Embryonic facial prominence (tissue), 1 donor: ENCODE data around the gene CELF2.

ENCODE experiments used
- DNase-seq: peaks from one replicate; pipeline ENCODE4 v3.0.0-alpha.2; 2016; ENCODE audit errors: extremely low spot score

Gene CELF2

DNA sequence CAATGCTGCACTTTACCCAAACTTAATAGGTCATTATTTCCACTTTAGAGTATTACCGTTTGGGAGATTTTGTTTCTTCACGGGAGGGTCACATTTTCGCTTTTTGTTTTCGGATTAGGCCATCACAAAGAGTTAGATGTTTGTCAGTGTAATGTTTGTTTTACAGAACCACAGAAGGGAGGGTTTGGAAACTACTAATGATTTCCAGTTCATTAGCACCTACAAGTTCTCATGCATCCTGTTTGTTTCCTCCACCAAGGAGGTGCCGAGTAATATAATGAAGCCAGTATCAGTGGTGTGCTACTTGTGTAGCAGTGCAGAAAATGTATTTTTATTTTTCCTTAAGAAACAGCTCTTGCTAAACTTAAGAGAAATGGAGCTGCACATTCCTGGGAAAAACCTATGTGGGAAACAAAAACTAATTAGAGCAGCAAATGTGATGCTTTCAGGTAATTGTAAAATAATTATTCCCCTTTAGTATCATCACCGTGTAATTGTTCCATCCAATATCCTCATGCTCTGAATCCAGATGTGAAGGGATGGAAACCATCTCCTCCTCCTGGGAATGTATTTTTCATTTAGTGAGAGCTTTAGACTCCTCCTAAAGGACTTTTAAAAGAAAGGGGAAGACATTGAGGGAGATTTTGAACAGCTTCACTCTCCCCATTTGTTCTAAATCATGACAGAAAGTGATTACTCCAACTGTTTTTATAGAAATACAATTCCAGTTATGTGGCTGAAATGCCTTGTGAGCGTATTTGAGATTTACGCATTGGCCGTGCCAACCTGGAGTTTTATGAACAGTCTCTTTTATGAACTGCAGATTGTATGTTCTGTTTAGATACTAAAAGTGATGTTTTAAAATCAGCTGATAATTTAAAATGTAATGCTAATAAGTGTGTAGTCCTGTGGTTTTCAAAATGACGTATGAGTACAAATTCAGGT is 5.6 kb downstream of the CELF2 start:
- DNase-seq = no peak

DNA sequence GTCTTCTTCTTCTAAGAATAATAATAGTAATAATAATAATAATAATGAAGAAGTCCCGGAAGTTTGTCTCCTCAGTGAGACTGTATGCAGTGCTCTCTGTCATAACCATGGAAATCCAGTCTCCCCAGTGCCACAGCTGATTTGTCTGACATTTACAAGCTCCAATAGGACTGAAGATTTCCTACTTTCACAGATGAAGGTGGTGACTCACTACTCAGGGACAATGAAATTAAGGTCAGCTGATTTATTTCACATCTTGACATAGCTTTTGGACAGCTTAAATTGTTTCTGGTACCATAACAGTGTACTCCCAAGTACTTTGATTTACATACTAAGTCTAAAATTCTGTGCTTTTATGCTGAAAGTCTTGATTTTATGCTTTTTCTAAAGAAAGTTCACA is 6.9 kb downstream of the CELF2 start:
- no peak for DNase-seq

DNA sequence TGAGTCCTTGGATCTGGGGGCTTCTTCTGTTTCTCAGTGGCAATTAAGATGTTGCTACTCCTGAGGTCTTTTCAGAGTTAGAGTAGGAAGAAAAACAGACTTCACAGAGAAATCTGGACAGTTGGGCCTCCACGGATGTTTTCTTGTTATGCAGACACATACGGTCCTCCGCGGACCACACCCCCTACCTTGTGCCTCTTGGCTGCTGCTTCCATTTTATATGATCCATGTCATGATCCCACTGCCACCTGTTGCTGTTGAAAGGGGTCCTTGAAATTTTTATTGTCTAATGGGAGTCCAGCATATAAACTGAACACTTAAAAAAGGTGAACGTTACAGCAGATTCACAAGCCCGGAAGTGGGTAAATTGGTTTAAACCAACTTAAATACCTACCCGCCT is 8.3 kb downstream of the CELF2 start:
- DNase-seq = no peak

DNA sequence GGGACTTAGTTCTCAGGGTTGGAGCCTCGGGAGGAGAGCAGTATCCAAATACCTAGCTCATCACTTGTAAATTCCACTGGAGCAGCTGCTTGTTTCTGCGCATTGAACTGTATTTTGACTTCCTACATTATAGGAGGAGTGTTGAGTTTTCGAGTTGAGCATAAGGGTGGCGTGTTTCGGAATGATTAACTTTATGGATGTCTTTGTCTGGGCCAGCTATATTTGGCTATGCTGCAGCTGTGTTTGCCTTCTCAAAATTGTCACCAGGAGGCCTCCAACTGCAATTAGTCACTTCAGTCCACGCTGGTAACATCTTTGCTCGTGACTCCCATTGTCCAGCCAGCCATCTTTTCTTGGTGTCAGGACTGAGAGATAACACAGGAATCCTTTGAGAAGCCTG is 9.1 kb downstream of the CELF2 start:
- DNase-seq = no peak

DNA sequence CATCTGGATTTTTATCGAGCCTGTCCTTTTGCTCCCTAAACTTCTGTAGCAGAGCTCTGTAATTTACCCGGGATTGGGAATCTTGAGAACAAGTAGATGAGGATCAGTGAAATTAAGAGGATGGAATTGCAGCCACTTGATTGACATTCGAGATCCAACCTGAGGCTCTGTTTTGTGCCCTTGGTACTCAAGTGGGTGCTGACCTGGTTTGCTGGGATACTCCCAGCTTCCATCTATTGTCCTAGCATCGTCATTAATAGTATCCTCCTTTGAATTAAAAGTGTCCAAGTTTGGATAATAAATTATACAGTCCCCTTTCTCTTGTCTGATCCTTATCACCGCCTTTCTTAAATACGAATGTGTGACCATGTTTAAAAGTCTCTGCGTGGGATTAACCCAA is 17.1 kb downstream of the CELF2 start:
- DNase-seq = no peak

DNA sequence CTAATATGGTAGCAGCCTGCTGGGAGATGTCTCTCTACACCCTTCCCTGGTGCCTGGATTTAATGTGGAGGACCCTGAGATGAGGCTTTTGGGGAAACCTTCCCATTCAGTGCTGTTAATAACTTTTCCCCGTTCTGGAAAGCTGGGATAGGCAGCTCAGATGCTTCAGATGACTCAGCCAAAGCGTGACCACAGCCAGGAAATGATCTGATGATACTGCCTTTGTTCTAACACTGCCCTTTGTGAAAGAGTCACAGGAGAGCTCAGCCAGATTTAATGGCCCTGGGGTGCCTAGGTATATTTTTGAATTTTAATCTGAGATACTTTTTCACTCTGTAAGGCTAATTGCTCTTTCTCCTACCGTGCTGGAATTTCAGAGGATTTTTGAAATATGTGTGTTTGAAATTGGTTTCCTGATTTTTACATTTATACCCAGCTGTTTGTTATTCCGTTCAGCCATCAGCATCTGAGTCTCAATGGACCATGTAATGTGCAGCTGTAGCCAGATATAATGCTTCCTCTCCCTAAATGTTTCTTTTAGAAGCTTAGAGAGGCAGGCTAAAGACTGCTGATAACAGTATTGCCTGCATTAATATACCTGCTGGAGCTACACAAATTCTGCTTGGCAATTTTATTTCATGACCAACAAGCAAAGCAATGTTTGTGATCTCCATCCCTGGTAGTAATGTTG is 17.8 kb downstream of the CELF2 start:
- no peak for DNase-seq

DNA sequence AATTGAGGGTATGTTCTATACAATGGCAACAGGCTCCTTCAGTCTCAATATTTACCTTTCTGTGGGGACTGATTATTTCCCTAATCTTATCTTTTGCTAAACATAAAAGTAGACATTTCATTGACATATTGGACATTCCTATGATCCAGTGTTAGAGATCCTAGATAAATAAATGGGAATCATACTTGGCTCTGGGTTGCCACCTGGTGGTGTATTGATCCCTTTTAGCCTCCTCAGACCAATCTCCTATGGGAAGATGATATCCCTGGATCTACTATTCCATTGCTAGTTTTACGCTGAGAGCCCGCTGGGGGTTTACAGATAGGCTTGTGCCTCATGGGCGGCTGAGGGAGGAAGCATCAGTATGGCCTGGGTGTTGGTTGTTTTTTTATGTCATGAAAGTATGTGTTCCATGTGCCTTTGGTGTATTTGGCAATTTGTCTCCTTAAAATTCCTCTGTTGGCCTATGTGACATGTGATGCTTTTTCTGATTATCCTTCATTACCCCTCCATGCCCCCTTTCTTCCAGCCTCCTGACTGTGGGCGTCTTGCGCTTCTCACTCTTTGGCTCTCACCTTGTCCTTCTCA is 18.8 kb downstream of the CELF2 start:
- no peak for DNase-seq

DNA sequence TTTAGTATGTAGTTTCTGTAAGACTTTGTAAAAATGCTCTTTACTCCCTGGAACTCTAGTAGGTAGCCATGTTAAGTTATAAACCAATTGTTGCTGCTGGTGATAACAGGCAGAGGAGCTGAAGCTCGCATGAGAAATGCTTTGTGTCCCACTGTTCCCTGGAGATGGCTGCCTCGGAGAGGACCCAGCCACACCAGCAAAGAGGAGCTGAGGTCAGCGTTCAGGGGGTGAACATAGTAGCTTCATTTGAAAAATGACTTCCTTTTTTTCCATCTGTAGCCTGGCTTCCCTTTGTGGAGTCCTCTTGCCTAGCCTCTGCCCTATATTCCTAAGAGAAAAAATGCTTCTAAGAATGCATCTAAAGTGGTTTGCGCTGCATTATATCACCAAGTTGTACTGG is 20.3 kb downstream of the CELF2 start:
- DNase-seq = no peak

DNA sequence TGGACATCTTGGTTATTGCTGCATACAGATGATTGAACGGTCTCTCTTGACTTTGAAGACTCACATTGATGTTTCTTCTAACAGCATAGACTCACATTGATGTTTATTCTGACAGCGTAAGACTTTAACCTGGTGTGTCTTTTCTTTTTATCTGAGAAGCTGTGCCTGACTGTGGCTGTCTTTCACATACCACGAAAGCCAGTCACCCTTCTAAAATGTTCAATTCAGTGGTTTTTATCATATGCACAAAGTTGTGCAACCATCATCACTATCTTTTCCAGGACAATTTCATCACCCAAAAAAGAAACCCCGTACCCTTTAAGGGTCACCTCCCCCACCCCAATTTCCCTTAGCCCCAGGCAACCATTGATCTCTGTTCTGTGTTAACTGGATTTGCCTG is 24.7 kb downstream of the CELF2 start:
- DNase-seq = no peak

DNA sequence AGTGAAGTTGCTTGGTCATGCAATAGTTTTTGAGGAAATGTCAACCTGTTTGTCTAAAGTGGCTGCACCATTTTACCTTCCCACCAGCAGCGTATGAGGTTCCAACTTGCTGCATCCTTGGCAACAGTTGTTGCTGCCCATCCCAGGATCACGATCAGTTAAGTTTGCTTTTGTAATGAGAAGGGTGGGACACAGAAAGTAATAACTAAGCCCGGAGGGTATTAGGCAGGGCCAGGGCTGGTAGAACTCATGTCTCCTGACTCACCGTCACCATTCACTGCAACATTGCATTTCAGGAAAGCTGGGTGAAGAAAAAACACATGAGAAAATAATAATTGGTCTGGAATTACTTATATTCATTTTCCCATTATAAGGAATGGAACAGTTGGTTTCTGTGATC is 25.4 kb downstream of the CELF2 start:
- no peak for DNase-seq

DNA sequence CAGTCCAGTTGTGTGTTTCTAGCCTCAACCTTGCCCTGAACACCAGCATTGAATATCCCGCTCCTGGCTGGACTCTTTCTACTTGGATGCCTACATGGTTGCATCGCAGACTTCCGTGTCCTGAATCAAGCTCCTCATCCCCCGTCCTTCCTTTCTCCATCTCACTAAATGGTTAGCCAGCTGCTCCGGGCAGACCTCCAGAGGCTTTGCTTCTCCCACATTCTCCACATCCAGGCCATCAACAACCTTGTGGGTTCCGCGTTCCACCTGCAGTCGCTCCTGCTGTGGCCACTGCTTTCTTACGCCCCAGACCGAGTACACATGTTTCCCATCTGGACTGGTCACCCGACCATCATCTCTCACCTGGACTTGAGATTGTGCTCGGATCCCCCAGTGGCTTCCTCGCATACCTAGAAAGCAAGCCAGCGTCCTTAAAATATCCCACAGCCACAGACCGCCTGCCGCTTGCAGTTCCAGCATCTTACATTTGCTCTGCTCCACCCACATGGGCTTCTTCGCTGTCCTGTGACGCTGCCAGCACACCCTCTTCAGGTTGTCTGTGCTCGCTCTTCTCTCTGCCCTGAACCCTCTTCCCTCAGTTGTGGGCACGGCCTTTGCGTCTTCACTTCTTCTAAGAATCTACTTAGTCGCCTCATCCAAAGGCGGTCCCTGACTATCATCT is 25.9 kb downstream of the CELF2 start:
- no peak for DNase-seq

DNA sequence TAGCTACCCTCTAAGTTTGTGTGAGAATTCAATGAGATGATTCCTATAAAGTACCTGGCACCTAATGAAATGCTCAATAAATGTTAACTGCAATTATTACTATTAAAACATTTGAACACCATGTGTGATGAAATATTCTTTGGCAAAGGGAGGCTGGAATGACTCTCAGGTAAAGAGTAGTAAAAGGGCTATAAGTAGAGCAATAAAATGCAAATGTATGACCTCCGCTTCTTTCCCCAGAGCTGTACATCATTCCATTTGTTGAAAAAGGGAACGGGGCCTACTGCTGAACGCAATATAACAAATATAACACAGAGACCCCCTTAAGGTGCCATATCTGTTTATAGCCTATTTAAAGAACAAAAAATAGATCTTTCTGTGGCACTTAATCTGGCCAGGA is 27.8 kb downstream of the CELF2 start:
- DNase-seq = no peak

DNA sequence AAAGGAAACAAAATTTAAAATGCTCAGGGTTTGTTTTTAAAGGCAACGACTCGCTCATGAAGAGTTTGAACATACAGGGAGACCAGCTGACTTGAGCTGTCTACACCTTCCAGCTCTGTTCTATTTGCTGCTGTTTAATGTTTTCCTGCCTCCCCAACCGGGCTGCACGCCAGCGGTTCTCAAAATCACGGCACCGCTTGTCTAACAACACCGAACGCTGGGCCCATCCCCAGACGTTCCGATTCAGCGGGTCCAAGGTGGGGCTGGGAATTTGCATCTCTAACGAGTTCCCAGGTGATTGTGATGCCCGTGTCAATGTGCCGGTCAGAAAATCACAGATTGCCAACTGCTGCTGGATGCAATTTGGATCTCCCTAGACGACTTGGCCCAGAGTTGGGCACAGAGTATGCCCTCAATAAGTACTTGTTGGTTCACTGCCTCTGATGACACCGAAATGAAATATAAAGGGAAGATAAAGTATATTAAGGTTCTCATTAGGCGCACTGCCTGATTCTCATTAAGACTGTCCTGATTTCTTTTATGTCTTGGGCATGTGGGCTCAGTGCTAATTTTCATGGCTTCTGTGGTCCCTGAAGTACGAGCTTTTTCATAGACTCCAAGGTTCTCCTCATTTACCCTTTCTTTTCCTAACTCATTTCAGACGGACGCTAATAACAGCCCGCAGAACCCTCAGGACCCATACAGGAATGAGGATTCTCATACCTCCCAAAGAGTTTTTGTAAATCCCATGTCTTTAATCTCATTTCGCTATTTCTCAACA is 28.5 kb downstream of the CELF2 start:
- DNase-seq = no peak

DNA sequence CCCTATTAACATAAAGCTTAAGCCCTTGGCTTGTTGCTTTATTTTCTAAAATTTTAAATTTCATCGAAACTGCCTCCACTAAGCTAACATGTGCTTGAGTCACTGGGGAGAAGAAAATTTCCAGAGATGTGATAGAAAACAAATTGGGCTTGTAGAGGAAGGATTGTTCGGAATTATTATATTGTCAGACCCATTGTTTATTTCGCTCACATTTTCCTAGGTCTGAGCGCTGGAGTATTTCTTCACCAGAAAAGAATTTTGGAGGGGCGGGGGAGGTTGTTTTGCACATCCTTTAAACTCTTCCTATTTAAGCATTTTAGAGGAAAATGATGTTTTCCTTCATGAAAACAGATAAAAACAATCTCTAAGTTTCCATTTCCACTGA is 29.1 kb downstream of the CELF2 start:
- DNase-seq = no peak

DNA sequence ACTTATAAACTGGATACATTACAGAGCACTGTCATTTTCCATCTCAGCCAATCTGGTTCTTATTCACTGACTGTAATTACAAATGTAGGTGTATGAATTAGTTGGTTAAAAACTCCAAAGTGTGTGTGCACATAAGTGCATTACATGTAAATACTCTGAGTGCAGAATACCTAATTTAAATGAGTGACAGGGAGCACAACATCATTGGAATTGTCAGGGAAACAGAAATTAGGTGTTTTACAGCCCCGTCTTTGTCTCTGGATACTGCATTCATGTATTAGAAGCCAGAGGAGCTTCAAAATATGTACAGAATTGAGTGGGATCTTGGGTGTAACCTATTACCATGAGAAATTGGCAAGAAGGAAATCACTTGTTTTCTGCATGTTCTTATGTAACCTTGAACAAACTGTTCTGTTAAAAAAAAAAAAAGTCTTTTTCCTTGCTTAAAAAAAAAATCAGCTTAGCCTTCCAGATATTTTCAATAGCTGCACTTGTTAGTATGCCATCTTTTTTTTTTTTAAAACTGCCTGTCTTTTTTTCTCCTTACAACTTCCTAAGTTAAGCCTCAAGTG is 31.1 kb downstream of the CELF2 start:
- no peak for DNase-seq

DNA sequence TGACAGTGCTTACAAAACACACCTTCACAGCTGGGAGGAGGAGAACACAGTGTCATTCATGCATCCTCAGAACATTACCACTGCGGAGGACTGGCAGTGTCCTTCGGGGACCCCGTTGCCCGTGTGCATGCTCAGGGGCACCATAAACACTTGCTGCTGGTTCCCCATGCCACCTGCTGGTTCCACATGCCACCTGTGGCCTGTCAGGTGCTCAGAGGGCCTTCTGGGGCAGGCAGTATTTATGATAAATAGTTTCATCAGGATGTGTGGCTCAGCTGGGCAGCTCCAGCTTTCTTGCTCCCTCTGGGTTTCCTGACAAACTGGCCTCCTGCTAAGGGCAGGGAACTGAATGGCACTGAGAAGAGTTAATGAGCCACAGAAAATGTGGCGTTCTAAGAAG is 32.1 kb downstream of the CELF2 start:
- DNase-seq = no peak

DNA sequence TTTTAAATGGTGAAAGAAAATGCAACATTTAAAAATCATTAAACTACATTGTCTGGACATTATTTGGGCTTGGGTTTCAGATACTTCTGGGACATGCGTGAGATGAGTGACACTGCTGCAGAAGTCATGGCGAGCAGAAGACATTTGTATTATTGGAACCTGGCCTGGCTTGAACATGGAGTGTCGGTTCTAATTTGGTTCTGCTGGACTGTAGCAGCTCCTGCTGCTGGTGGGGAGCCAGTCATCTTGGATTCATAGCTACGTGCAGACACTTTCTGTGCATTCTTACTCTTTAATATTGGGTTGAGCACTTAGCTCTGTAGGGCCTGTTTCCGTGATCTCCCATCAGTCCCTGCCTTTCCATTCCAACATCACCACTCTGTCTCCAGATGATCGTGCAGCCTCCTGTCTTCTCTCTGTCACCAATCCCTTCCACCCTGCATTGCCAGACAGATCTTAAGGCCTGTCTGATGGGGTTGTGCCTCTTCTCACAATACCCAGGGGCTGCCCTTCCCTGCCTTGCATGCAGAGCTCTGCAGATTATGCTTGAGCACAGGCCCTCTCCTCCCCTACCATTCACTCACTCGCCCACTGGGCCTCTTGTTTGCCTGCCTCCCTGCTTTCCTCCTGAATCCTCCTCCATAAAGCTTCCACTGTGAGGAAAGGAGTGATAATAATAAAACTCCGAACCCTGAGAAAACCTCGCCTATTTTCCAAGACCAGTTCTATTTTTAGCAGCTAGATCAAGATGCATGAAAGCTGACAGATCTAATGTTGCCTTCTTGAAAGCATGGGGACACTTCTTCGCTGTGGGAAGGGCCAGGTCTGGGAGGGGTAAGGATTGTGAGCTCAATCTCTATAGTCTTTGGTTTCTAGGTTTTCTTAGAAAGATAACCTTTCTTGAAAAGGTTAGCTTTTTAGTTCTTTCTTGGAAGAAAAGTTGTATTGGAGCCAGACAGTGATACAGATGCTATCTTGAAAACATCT is 32.9 kb downstream of the CELF2 start:
- DNase-seq = no peak

DNA sequence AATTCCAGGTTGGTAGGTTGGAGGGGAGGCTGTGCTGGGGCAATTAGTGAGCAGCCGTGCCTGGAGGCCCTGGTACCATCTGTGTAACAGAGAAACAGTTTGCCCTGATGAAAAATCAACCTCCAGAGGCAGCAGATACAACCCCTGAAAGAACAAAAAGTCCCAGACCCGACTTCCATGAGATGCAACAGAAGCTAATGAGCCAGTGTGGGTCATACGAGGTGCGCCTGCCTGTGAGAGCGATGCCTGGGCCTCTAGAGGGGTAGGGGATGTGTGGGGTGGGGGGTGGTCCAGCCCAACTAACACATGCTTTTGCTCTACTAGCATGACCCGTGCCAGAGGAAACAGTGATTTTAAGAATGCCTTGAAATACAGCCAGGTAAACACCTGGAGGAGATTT is 39.3 kb downstream of the CELF2 start:
- DNase-seq = no peak

DNA sequence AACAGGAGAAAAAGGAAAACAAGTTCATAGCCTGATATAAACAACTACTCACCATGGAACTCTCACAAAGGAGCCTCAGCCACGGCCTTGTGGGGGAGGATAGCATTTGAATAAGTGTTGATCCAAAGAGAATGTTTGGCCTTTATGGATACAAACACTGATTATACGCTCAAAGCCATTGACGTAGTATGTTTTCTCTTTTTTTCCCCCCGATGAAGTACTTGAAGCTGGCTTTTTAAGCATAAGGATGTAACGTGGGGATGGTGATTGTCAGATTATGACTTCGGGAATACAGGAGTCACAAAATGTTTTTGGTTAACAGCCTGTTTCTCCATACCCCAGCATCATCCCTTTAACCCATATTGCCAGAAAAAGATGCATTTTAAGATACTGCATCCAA is 39.8 kb downstream of the CELF2 start:
- no peak for DNase-seq

DNA sequence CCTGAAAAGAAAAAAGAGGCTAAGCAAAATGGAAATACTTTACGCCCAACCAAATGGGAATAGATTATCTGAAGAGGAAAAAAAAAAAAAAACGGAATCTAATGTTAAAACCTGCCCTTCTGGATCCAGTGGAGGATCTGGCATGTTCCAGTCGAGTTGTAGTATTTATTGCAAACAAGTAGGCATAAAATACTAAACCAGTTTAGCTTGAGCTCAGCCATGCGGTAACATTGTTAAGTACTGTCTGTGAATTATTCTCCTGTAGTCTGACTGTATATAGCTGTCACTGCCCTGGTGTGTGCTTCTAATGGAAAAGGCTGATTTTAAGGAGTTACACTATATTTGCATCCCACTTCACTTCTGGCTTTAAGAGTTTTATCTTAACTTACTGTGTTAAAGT is 40.3 kb downstream of the CELF2 start:
- no peak for DNase-seq
